SK-N-SH (cell line): ENCODE measurements around the gene FAM9A. TPM values are rescaled to one million over a fixed set of nuclear protein-coding genes. Genes with fewer than 3 reads are reported as not detected.

Source experiments
- CTCF ChIA-PET: fragments of 300-600, 350-600 bp; formaldehyde crosslinking; extraction: SDS; loops from one replicate; lab custom pipeline; 2021; lab: Yijun Ruan, JAX
- POLR2A ChIA-PET: fragments of 350-600 bp; sonication (Branson Sonifier 250); formaldehyde crosslinking; extraction: SDS; loops from one replicate; lab custom pipeline; 2020; ENCODE audit warnings: antibody characterized with exemption, inconsistent platforms; lab: Yijun Ruan, JAX
- DNase-seq: peaks from one replicate; pipeline ENCODE4 v3.0.0; 2012
- H2AFZ ChIP-seq: fragments of 200-600 bp; sonication (generic); 2 replicates; pipeline ENCODE4 v1.8.1; 2016; ENCODE audit warnings: antibody characterized with exemption, mild to moderate bottlenecking, low read depth
- H3F3A ChIP-seq: fragments of 200-600 bp; sonication (generic); replicated peaks from 2 replicates; pipeline ENCODE3; 2016; ENCODE audit warnings: antibody characterized with exemption, mild to moderate bottlenecking; ENCODE audit not compliant: insufficient read depth
- H3K27ac ChIP-seq, 2 experiments: fragments of 200-500 bp in 1 of 2; fragments of 200-600 bp in 1 of 2; sonication (Bioruptor generic) in 1 of 2; sonication (generic), shearing (Covaris generic) in 1 of 2; 2 replicates each; pipeline versions ENCODE4 v1.5.1 to v1.6.1; 2014 to 2016; ENCODE audit warnings: low read depth in 2 of 2, inconsistent platforms in 1 of 2, low read length in 1 of 2, mild to moderate bottlenecking in 1 of 2, mixed read lengths in 1 of 2
- H3K27me3 ChIP-seq: fragments of 200-600 bp; sonication (generic), shearing (Covaris generic); 2 replicates; pipeline ENCODE4 v1.6.1; 2016; ENCODE audit warnings: mixed run types; ENCODE audit not compliant: insufficient read depth
- H3K36me3 ChIP-seq, 2 experiments: fragments of 200-500 bp in 1 of 2; fragments of 200-600 bp in 1 of 2; sonication (Bioruptor generic) in 1 of 2; sonication (generic) in 1 of 2; replicated peaks in 1 of 2; 2 replicates each; pipeline versions ENCODE3 to v1.5.1; 2014 to 2016; ENCODE audit warnings: low read length in 1 of 2, mild to moderate bottlenecking in 1 of 2; ENCODE audit not compliant: insufficient read depth in 2 of 2, control insufficient read depth in 1 of 2
- H3K4me1 ChIP-seq, 2 experiments: fragments of 200-500 bp in 1 of 2; fragments of 200-600 bp in 1 of 2; sonication (Bioruptor generic) in 1 of 2; sonication (generic), shearing (Covaris generic) in 1 of 2; 2 replicates each; pipeline versions ENCODE4 v1.5.1 to v1.6.1; 2014 to 2016; ENCODE audit warnings: low read depth in 1 of 2, low read length in 1 of 2, mixed run types in 1 of 2; ENCODE audit not compliant: insufficient read depth in 2 of 2, control insufficient read depth in 1 of 2
- H3K4me2 ChIP-seq: fragments of 200-600 bp; sonication (generic), shearing (Covaris generic); 2 replicates; pipeline ENCODE4 v1.6.1; 2017; ENCODE audit warnings: mixed run types
- H3K4me3 ChIP-seq, 2 experiments: fragments of 200-500 bp in 1 of 2; fragments of 200-600 bp in 1 of 2; sonication (Bioruptor generic) in 1 of 2; sonication (generic), shearing (Covaris generic) in 1 of 2; 2 replicates each; pipeline versions ENCODE4 v1.5.1 to v1.8.1; 2014 to 2016; ENCODE audit warnings: low read depth in 2 of 2, inconsistent platforms in 1 of 2, low read length in 1 of 2, mild to moderate bottlenecking in 1 of 2, mixed read lengths in 1 of 2, moderate library complexity in 1 of 2
- H3K79me2 ChIP-seq: fragments of 200-600 bp; sonication (generic); 2 replicates; pipeline ENCODE4 v1.8.1; 2017; ENCODE audit warnings: mild to moderate bottlenecking; ENCODE audit not compliant: insufficient read depth
- H3K9ac ChIP-seq: fragments of 200-600 bp; sonication (generic); 2 replicates; pipeline ENCODE4 v1.6.1; 2017; ENCODE audit warnings: mixed run types
- H3K9me2 ChIP-seq: fragments of 200-600 bp; sonication (generic); 2 replicates; pipeline ENCODE4 v1.6.1; 2017; ENCODE audit warnings: mixed run types
- H3K9me3 ChIP-seq: fragments of 200-600 bp; sonication (generic); 2 replicates; pipeline ENCODE4 v1.6.1; 2017; ENCODE audit warnings: mixed run types, mild to moderate bottlenecking, moderate library complexity
- H4K20me1 ChIP-seq: fragments of 200-600 bp; sonication (generic); 2 replicates; pipeline ENCODE4 v1.6.1; 2017; ENCODE audit warnings: mild to moderate bottlenecking, mixed run types; ENCODE audit not compliant: insufficient read depth
- ELF1 ChIP-seq: IDR thresholded peaks from 2 replicates; pipeline ENCODE4 v1.4.0; 2012
- EP300 ChIP-seq, 2 experiments: IDR thresholded peaks; 2 replicates each; pipeline versions ENCODE4 v1.4.0 to v1.6.1; 2012; ENCODE audit warnings: borderline replicate concordance in 1 of 2, low read depth in 1 of 2, low read length in 1 of 2
- EZH2phosphoT487 ChIP-seq: fragments of 200-600 bp; sonication (generic); IDR thresholded peaks from 2 replicates; pipeline ENCODE4 v1.6.1; 2017; ENCODE audit warnings: low read depth, mixed run types, mild to moderate bottlenecking, antibody characterized with exemption, moderate library complexity, borderline replicate concordance
- FOXM1 ChIP-seq: IDR thresholded peaks from 2 replicates; pipeline ENCODE4 v1.4.0; 2012; ENCODE audit warnings: low read depth, mild to moderate bottlenecking
- GABPA ChIP-seq: IDR thresholded peaks from 2 replicates; pipeline ENCODE4 v1.4.0; 2012; ENCODE audit warnings: low read depth, mild to moderate bottlenecking
- IRF3 ChIP-seq: fragments of 150-350 bp; IDR thresholded peaks from 2 replicates; pipeline ENCODE4 v1.6.1; 2016; ENCODE audit warnings: mild to moderate bottlenecking, low read depth, low read length
- JUND ChIP-seq: IDR thresholded peaks from 2 replicates; pipeline ENCODE4 v1.4.0; 2012
- PBX3 ChIP-seq: IDR thresholded peaks from 2 replicates; pipeline ENCODE4; 2012
- RAD21 ChIP-seq: IDR thresholded peaks from 2 replicates; pipeline ENCODE4 v1.6.1; 2012; ENCODE audit warnings: mild to moderate bottlenecking, low read length
- TAF1 ChIP-seq: IDR thresholded peaks from 2 replicates; pipeline ENCODE4 v1.6.1; 2012; ENCODE audit warnings: low read depth, mild to moderate bottlenecking, low read length, moderate library complexity, borderline replicate concordance
- TEAD4 ChIP-seq: IDR thresholded peaks from 2 replicates; pipeline ENCODE4 v1.4.0; 2012; ENCODE audit warnings: mild to moderate bottlenecking, borderline replicate concordance; ENCODE audit not compliant: insufficient read depth
- YY1 ChIP-seq: IDR thresholded peaks from 2 replicates; pipeline ENCODE4 v1.4.0; 2012; ENCODE audit warnings: low read depth, mild to moderate bottlenecking
- WGBS: methylation state at CpG from one replicate; pipeline ENCODE4 v1.1.6; 2017; ENCODE audit warnings: low lambda C conversion rate; 5-methylcytosine and 5-hydroxymethylcytosine counted together
- polyA plus RNA-seq, 3 experiments: library from polyadenylated mRNA; depleted of rRNA; stranded (reverse); fragments of >200 nt; gene quantifications; 2 replicates each; pipeline ENCODE4 v1.2.3, GENCODE V29; 2012

FAM9A gene
- polyA plus RNA-seq, 1 of the 3 experiments (the other 2 are of a cell fraction): not detected

GRCh38 chrX:8845469-8845868 is 44.3 kb upstream of the FAM9A start:
- no peaks in the 10 kb centered on the region for H3K9me3 ChIP-seq
- no peaks in the 10 kb centered on the region for H3K79me2 ChIP-seq
- DNase-seq: no peak
- no peaks in the 10 kb centered on the region; the same call in 1 of the 2 replicates for H3K27me3 ChIP-seq
- 46% methylated on average over 9 of the region's 10 CpGs for WGBS
- no peak for TF ChIP-seq JUND
- TF ChIP-seq TEAD4: no peak
- H3K36me3 ChIP-seq: no peaks in the 10 kb centered on the region
- H3K4me1 ChIP-seq: no peaks in the 10 kb centered on the region
- POLR2A ChIA-PET: no interaction called here
- no peak overlapping the region for H3K27ac ChIP-seq
- CTCF ChIA-PET: interaction anchor here (1.5 kb wide), 1 partner anchor 31 kb away, joined by 3 read pairs; no protein-coding TSS in a partner anchor
- no peak overlapping the region for H2AFZ ChIP-seq
- H3K4me3 ChIP-seq: no peak overlapping the region
- no peaks in the 10 kb centered on the region for H4K20me1 ChIP-seq
- no peak overlapping the region for H3K9ac ChIP-seq
- no peaks in the 10 kb centered on the region for H3F3A ChIP-seq
- H3K9me2 ChIP-seq: no peaks in the 10 kb centered on the region
- no peak overlapping the region for H3K4me2 ChIP-seq

GRCh38 chrX:8845060-8845459 is 43.9 kb upstream of the FAM9A start:
- Histone ChIP-seq H3K9ac (no peak overlapping the region), H3K4me3 (no peak overlapping the region), H3K9me3 (no peaks in the 10 kb centered on the region), H3K4me1 (no peaks in the 10 kb centered on the region), H3K27ac (no peak overlapping the region), H3K36me3 (no peaks in the 10 kb centered on the region), H2AFZ (no peak overlapping the region), H4K20me1 (no peaks in the 10 kb centered on the region), H3K27me3 (no peaks in the 10 kb centered on the region; the same call in 1 of the 2 replicates), H3K9me2 (no peaks in the 10 kb centered on the region), H3F3A (no peaks in the 10 kb centered on the region), H3K79me2 (no peaks in the 10 kb centered on the region), H3K4me2 (no peak overlapping the region)
- no peak for DNase-seq
- POLR2A ChIA-PET: no interaction called here
- 17% methylated on average over 11 of the region's 11 CpGs for whole genome bisulfite sequencing
- TF ChIP-seq YY1 (no peak), PBX3 (no peak), RAD21 (no peak), EZH2phosphoT487 (no peak), ELF1 (no peak), GABPA (no peak)
- CTCF ChIA-PET: interaction anchor here (1.5 kb wide), 1 partner anchor 30 kb away, joined by 3 read pairs; no protein-coding TSS in a partner anchor

- H3K27me3 ChIP-seq: no peaks in the 10 kb centered on the region; the same call in 1 of the 2 replicates
- no peak overlapping the region for H2AFZ ChIP-seq
- CTCF ChIA-PET: interaction anchor here (1.2 kb wide), 1 partner anchor 36 kb away, joined by 3 read pairs; no protein-coding TSS in a partner anchor
- H3K4me1 ChIP-seq: no peaks in the 10 kb centered on the region
- no peaks in the 10 kb centered on the region for H3K9me3 ChIP-seq
- no peak overlapping the region for H3K4me3 ChIP-seq
- TF ChIP-seq IRF3 (no peak), EP300 (IDR thresholded peaks at IDR 0.05; ENCODE audit: borderline replicate concordance in 1 of 2, low read depth in 1 of 2, low read length in 1 of 2) (no peak), TEAD4 (no peak), TAF1 (no peak), YY1 (no peak), JUND (no peak), FOXM1 (no peak), ELF1 (no peak)
- TF ChIP-seq, all 33 proteins: peak for 0
- Histone ChIP-seq H3K36me3 (no peaks in the 10 kb centered on the region), H3K27ac (no peak overlapping the region), H3K4me2 (no peak overlapping the region), H3K9ac (no peak overlapping the region), H3K9me2 (no peaks in the 10 kb centered on the region), H3K79me2 (no peaks in the 10 kb centered on the region), H3F3A (no peaks in the 10 kb centered on the region), H4K20me1 (no peaks in the 10 kb centered on the region)
- 14% methylated on average over 1 of the region's 1 CpG for WGBS
- POLR2A ChIA-PET: interaction anchor here (0.5 kb wide), 1 partner anchor 1055 kb away, joined by 5 read pairs; no protein-coding TSS in a partner anchor
- DNase-seq: no peak
Observed at GRCh38 chrX:8844157-8844556, 43.0 kb upstream of the FAM9A start.
